Right lobe of liver (tissue), 4 donors: Measurements from ENCODE around the gene KCNQ2.

Experiments
- CTCF ChIP-seq, 4 donors: fragments of 200-600 bp in 3 of 4; fragments of 450-650 bp in 1 of 4; IDR thresholded peaks; one replicate each; pipeline versions ENCODE4 v1.5.1 to v1.8.0; 2016 to 2022; ENCODE audit warnings: antibody characterized with exemption in 4 of 4, mild to moderate bottlenecking in 2 of 4
- POLR2A ChIP-seq: fragments of 450-650 bp; IDR thresholded peaks from one replicate; pipeline ENCODE4 v1.6.1; 2017; ENCODE audit warnings: antibody characterized with exemption, mild to moderate bottlenecking
- donor health status: DM: no; HTN: no; CAD: no.
- donor health status: DM: no; HTN: no; CAD: no.
- donor health status: DM: no; HTN: yes; CAD: no.

DNA sequence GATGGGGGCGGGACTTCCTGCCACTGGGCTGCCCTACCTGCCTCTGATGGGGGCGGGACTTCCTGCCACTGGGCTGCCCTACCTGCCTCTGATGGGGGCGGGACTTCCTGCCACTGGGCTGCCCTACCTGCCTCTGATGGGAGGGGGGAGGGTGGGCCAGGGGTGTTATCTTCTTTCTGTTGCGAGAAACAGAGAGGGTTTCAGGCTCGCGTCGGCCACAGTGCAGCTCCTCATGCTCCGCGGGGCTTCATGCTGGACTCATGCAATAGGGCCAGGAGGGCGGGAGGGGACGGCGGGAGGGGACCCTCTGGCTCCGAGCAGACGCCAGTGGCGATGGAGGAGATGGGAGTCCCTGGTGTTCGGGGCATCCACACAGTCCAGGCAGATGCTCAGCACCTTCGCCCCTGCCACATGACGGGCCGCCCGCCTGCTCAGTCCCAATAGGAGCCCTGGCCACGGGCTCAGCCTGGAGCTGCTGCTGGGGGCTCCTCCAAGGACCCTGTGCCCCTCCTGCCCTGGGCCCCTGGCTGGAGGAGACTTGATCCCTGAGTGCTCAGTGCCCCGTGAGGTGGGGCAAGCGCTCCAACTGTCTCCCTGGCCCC lies 62.5 kb downstream of the KCNQ2 start:
- TF ChIP-seq POLR2A (no peak), CTCF (IDR thresholded peaks at IDR 0.05) (no peak)
